GM12865 (cell line): Measurements from ENCODE around the gene KDM4B.

Experiments used
- DNase-seq: peaks from one replicate; pipeline ENCODE4 v3.0.0; 2010; ENCODE audit warnings: low read depth
- H3K4me3 ChIP-seq: 2 replicates; pipeline ENCODE4 v1.5.1; 2011; ENCODE audit warnings: mild to moderate bottlenecking, low read depth, low read length, control low read depth
- TF ChIP-seq, protein P1 (sequence below): IDR thresholded peaks from 2 replicates; pipeline ENCODE4 v1.5.1; 2011; ENCODE audit warnings: low read length, control low read depth, low read depth, inconsistent platforms; ENCODE audit not compliant: insufficient read depth; ENCODE audit errors: missing control alignments

The KDM4B gene

DNA sequence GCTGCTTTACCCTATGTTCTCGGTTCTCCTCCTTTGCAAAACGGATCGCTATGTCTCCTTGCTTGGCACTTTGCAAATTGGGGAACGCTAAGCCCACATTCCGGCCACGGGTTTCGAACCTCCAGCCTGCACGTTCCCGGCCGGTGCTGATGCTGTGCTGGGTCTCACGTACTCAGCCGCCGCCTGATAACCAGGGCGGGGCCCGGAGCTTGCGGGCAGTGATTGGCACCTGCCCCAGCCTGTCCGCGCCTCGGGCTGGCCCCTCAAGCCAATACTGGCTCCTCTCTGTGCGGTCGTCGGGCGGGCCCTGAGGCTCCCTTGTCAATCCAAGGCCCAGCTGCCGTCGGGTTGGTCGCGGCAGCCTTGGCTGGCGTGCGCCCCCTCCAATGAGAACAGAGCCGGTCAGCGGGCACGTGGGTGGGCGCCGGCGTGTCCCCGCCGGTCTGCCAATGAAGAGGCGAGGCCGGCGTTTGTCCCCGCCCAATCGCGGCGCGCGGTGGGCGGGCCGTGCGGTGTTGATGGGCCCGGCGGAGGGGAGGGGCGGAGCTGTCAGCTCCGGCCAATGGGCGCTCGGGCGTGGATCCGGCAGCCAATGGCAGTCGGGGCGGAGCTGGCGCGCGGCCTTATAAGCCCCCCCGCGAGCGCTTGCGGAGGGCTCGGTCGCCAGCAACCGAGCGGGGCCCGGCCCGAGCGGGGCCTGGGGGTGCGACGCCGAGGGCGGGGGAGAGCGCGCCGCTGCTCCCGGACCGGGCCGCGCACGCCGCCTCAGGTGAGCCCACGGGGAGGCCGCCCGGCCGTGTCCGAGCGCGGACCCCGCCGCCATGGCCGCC, at the start of gene KDM4B:
TSS of gene KDM4B (plus strand) at position 652 of the 830 bp plus-strand sequence. CDS start 63,778 bp downstream, outside the sequence.
- DNase-seq, result peak; percentile 100
- TF ChIP-seq, protein P1, sequence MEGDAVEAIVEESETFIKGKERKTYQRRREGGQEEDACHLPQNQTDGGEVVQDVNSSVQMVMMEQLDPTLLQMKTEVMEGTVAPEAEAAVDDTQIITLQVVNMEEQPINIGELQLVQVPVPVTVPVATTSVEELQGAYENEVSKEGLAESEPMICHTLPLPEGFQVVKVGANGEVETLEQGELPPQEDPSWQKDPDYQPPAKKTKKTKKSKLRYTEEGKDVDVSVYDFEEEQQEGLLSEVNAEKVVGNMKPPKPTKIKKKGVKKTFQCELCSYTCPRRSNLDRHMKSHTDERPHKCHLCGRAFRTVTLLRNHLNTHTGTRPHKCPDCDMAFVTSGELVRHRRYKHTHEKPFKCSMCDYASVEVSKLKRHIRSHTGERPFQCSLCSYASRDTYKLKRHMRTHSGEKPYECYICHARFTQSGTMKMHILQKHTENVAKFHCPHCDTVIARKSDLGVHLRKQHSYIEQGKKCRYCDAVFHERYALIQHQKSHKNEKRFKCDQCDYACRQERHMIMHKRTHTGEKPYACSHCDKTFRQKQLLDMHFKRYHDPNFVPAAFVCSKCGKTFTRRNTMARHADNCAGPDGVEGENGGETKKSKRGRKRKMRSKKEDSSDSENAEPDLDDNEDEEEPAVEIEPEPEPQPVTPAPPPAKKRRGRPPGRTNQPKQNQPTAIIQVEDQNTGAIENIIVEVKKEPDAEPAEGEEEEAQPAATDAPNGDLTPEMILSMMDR, result no peak
- peak within 1 kb of the TSS; percentile 96 for H3K4me3 ChIP-seq

DNA sequence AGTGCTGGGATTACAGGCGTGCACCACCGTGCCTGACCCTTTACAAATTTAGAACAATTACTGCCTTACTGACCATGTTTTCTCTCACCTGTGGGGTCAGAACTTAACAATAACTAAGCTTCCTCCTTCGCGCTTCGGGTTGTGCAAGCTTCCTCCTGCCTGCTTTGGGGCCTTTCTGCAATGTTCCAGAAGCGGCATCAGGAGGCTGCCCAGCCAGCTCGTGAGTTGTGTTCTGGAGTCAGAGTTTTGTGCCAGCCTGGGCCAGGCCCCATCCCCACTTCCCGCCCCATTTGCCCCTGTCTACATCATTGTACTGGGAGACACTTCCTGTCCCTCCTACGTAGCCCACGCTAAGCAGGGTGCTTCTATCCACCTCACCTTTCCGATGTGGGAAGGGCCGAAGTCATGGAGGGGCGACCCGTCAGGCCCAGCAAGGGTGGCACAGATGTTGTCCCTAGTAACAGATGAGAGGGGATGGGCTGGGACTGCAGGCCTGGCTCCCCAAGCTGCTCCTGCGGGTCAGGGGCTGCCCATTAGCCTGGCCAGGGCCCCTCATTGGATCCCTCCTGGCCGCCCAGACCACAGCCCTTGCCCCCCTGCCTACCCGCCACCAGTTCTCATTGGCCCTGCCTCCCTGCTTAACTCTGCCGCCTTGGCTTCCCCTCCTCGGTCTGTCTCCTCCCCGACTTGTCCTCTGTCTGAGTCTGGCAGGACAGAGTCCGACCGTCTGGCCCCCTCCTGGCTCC, 46.2 kb upstream of the KDM4B start:
- no peak for DNase-seq
- H3K4me3 ChIP-seq, result no peak overlapping the region
- TF ChIP-seq, protein P1, result no peak

DNA sequence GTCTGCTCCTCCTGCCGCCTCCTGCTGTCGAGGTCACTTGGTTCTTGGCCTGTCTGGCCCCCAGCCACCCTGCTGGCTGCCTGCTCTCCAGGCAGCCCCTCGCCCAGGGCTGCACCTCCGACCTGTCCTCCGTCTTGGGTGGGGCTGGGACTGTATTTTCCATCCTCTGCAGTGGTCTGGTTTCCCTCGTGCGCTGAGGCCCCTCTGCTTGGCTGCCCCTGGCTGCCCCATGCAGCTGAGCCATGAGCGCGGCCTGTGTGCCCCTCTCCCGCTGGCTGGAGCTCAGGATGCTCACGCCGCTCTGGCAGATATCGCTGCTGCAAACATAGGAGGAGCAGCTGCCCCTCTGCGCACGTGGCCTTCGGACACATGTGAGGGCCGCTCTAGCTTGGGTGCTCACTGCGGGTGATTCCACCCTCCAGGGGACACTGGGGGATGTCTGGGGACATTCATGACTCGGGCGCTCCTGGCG, 45.6 kb upstream of the KDM4B start:
- DNase-seq, result no peak
- TF ChIP-seq, protein P1, result no peak
- H3K4me3 ChIP-seq, result no peak overlapping the region

DNA sequence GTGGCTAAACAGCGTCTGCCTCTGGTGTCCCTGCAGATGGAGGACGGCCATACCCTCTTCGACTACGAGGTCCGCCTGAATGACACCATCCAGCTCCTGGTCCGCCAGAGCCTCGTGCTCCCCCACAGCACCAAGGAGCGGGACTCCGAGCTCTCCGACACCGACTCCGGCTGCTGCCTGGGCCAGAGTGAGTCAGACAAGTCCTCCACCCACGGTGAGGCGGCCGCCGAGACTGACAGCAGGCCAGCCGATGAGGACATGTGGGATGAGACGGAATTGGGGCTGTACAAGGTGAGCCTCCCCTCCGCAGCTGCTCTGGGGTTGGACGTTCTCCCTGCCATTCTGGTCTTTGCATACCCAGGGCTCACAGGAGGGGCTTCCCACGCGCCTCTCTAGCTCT, 39.7 kb upstream of the KDM4B start:
- no peak overlapping the region for H3K4me3 ChIP-seq
- TF ChIP-seq, protein P1, result no peak
- DNase-seq, result no peak

DNA sequence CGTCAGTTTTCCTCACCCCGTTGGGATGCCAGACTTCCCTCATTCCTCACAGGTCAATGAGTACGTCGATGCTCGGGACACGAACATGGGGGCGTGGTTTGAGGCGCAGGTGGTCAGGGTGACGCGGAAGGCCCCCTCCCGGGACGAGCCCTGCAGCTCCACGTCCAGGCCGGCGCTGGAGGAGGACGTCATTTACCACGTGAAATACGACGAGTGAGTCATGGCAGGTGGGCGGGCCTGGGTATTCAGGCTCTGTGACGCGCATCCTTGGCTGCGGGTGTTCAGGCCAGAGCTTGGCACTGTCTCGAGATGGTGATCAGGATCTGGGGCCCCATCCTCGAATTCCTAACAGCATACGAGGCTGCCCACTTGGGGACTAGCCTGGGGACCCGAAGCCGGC, 38.2 kb upstream of the KDM4B start:
- DNase-seq, result no peak
- TF ChIP-seq, protein P1, result no peak
- H3K4me3 ChIP-seq, result no peak overlapping the region

DNA sequence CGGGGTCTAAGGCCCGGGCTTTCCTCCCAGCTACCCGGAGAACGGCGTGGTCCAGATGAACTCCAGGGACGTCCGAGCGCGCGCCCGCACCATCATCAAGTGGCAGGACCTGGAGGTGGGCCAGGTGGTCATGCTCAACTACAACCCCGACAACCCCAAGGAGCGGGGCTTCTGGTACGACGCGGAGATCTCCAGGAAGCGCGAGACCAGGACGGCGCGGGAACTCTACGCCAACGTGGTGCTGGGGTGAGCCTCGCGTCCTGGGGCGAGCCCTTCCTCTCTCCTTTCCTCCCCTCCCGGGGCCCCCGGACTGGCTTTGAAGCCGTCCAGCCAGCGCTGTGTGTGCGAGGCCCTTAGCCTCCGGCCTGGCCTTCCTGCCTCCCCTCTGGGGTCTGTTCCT, 36.2 kb upstream of the KDM4B start:
- TF ChIP-seq, protein P1, result no peak
- no peak for DNase-seq
- no peak overlapping the region for H3K4me3 ChIP-seq
